ENCODE results near the gene MSH5.

DNA sequence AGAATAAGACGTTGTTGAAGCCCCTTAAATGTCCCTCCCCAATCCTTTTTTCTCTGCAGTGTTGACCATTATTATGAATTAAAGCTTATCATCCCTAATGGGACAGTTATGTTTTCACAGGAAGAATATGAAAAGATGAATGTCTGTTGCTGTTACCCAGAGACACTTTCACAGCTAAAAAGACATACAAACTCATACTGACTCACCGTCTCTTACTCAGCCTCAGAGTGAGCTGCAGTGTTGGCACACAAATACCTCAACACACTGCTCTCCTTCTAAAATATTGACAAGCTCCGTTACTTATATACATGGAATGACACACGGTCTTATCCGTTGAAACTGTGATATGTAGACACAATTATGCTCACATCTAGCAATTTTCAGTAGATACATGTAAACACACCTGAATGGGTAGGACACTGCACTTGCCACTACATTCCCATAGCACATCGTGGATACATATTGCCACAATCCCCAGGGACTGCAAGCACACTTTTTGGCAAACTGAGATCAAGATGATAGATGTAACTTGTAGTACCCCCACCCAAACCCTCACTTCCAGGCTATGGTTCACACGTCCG lies 13.0 kb downstream of the MSH5 start:
- TF ChIP-seq, protein P1, sequence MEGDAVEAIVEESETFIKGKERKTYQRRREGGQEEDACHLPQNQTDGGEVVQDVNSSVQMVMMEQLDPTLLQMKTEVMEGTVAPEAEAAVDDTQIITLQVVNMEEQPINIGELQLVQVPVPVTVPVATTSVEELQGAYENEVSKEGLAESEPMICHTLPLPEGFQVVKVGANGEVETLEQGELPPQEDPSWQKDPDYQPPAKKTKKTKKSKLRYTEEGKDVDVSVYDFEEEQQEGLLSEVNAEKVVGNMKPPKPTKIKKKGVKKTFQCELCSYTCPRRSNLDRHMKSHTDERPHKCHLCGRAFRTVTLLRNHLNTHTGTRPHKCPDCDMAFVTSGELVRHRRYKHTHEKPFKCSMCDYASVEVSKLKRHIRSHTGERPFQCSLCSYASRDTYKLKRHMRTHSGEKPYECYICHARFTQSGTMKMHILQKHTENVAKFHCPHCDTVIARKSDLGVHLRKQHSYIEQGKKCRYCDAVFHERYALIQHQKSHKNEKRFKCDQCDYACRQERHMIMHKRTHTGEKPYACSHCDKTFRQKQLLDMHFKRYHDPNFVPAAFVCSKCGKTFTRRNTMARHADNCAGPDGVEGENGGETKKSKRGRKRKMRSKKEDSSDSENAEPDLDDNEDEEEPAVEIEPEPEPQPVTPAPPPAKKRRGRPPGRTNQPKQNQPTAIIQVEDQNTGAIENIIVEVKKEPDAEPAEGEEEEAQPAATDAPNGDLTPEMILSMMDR (IDR thresholded peaks at IDR 0.05): no peak
- no peak for TF ChIP-seq POLR2A (IDR thresholded peaks at IDR 0.05)

All from esophagus squamous epithelium (tissue), 4 donors.